ENCODE data around the gene L3MBTL3. TPM values are rescaled to one million over a fixed set of nuclear protein-coding genes. Genes with fewer than 3 reads are reported as not detected.

L3MBTL3 gene
- total and polyA plus RNA-seq, 10 of the 15 experiments (the other 5 are each of a cell fraction or from before 2014, with no cell fraction given): 0.71 to 9.4 (median 6.2) TPM

DNA sequence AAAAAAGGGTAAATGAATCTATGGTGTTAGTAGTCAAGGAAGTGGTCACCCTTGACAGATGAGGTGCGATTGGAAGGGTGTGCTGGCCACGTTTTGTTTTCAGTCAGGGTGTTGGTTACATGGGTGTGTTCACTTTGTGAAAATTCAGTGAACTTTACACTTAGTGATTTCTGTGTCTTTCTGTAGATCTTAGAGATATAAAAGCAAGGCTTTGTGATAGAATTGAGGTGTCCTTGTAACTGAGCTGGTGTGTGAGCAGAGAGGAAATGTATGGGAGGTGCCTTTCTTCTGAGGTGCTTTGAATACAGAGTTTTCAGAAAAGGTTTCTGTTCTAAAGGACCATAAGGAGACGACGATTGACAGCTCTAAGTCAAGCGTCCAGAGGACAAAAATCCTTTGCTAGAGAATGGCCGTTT is 113.9 kb downstream of the L3MBTL3 start:
- TF ChIP-seq, protein P1, sequence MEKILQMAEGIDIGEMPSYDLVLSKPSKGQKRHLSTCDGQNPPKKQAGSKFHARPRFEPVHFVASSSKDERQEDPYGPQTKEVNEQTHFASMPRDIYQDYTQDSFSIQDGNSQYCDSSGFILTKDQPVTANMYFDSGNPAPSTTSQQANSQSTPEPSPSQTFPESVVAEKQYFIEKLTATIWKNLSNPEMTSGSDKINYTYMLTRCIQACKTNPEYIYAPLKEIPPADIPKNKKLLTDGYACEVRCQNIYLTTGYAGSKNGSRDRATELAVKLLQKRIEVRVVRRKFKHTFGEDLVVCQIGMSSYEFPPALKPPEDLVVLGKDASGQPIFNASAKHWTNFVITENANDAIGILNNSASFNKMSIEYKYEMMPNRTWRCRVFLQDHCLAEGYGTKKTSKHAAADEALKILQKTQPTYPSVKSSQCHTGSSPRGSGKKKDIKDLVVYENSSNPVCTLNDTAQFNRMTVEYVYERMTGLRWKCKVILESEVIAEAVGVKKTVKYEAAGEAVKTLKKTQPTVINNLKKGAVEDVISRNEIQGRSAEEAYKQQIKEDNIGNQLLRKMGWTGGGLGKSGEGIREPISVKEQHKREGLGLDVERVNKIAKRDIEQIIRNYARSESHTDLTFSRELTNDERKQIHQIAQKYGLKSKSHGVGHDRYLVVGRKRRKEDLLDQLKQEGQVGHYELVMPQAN (conservative IDR thresholded peaks at IDR 0.05): no peak
- TF ChIP-seq BHLHE40 (IDR thresholded peaks at IDR 0.05; ENCODE audit: borderline replicate concordance in 1 of 2, low read depth in 2 of 2, low read length in 1 of 2): peak; percentile 55 to 67; a peak in 2 of 4 replicates
- no peak for TF ChIP-seq IKZF1 (conservative IDR thresholded peaks at IDR 0.05)
- TF ChIP-seq, protein P2, sequence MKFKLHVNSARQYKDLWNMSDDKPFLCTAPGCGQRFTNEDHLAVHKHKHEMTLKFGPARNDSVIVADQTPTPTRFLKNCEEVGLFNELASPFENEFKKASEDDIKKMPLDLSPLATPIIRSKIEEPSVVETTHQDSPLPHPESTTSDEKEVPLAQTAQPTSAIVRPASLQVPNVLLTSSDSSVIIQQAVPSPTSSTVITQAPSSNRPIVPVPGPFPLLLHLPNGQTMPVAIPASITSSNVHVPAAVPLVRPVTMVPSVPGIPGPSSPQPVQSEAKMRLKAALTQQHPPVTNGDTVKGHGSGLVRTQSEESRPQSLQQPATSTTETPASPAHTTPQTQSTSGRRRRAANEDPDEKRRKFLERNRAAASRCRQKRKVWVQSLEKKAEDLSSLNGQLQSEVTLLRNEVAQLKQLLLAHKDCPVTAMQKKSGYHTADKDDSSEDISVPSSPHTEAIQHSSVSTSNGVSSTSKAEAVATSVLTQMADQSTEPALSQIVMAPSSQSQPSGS (IDR thresholded peaks at IDR 0.05; ENCODE audit: low read length): no peak
- no peak for TF ChIP-seq NR2F1 (conservative IDR thresholded peaks at IDR 0.05)
- TF ChIP-seq ATF7 (IDR thresholded peaks at IDR 0.05; ENCODE audit: low read depth): 0 out of 2 replicates have a peak, but pooled peaks have one; percentile 30
- DNase-seq (ENCODE audit: low read depth, low spot score) (no peak), FAIRE-seq (no peak), ATAC-seq (peak; percentile 95)
- SMC1A ChIA-PET (ENCODE audit: uncharacterized antibody, unreplicated experiment): interaction anchor here (0.7 to 4.2 kb wide), 3 partner anchors 10 to 91 kb away, joined by 3 to 27 read pairs (median 3); partner anchors contain the start of gene SAMD3
- H3K4me2 ChIP-seq (ENCODE audit: control insufficient read depth, insufficient read depth): peak overlapping the region; percentile 48; the same call in 1 of the 2 replicates
- BruUV-seq (replicated peaks): no TSS peak
- WGBS (ENCODE audit: insufficient coverage, insufficient replicate concordance, low lambda C conversion rate, missing lambda C conversion rate): 2% methylated on average over 6 of the region's 6 CpGs
- H3K9ac ChIP-seq (ENCODE audit: control insufficient read depth, insufficient read depth, low read length): no peak overlapping the region; the same call in 1 of the 2 replicates
- no peak overlapping the region; the same call in 1 of the 2 replicates for H3K27ac ChIP-seq (ENCODE audit: control insufficient read depth, insufficient read depth)
- CTCF ChIA-PET: interaction anchor here (1.0 to 1.4 kb wide), 2 partner anchors 12 to 24 kb away, joined by 3 to 4 read pairs; no protein-coding TSS in a partner anchor
- no peaks in the 10 kb centered on the region for H3K79me2 ChIP-seq (ENCODE audit: control insufficient read depth, insufficient read depth, low read length)
- no peaks in the 10 kb centered on the region for H3K36me3 ChIP-seq (ENCODE audit: control insufficient read depth in 2 of 2, insufficient read depth in 2 of 2, low read length in 1 of 2)
- POLR2A ChIA-PET: no interaction called here
- H3K9me3 ChIP-seq (replicated peaks; ENCODE audit: control insufficient read depth, insufficient read depth, low read length): no peaks in the 10 kb centered on the region; the same call in 2 of the 3 replicates
- intact Hi-C loops (cut with micrococcal nuclease; ENCODE audit: unreplicated experiment): loop anchor here (5.0 kb wide), 1 partner anchor 130 kb away; no protein-coding TSS in a partner anchor
- no peaks in the 10 kb centered on the region for H3K27me3 ChIP-seq (replicated peaks in 1 of 2; ENCODE audit: control insufficient read depth in 2 of 2, insufficient read depth in 2 of 2, low read length in 1 of 2)
- RAD21 ChIA-PET (ENCODE audit: unreplicated experiment): interaction anchor here (0.7 kb wide), 1 partner anchor 17 kb away, joined by 3 read pairs; no protein-coding TSS in a partner anchor
- peak overlapping the region; percentile 51 for H2AFZ ChIP-seq (ENCODE audit: control insufficient read depth, low read depth, low read length)
- H3K4me1 ChIP-seq (ENCODE audit: control insufficient read depth, insufficient read depth, low read length): peaks cover 6% of the 10 kb centered on the region; the same call in 1 of the 2 replicates
- no peak overlapping the region for H3K4me3 ChIP-seq
- no peaks in the 10 kb centered on the region for H4K20me1 ChIP-seq (ENCODE audit: control insufficient read depth, insufficient read depth)
- in situ Hi-C loops (cut with MboI): no loop called here
